HepG2 (cell line): ENCODE measurements around the gene LHB. TPM values are rescaled to one million over a fixed set of nuclear protein-coding genes. Genes with fewer than 3 reads are reported as not detected.

Experiments
- ATAC-seq: fragments of 200-7000 bp; cut with Tn5 transposase; 3 replicates; pipeline ENCODE4 v1.9.1; 2020; ENCODE audit warnings: mild to moderate bottlenecking, moderate library complexity
- BruUV-seq: library from RNA; stranded (reverse); fragments of 400-500 nt; replicated peaks from 2 replicates; lab custom pipeline; 2021; lab: Mats Ljungman, UMichigan
- CTCF ChIA-PET: fragments of 300-600 bp; formaldehyde crosslinking; extraction: SDS; loops from one replicate; lab custom pipeline; 2021; ENCODE audit warnings: low total read pairs, inconsistent platforms, low intra/inter-chr PET ratio; lab: Yijun Ruan, JAX
- POLR2A ChIA-PET: fragments of 350-600 bp; sonication (Branson Sonifier 250); formaldehyde crosslinking; loops from one replicate; lab custom pipeline; 2020; ENCODE audit warnings: antibody characterized with exemption, inconsistent platforms; lab: Yijun Ruan, JAX
- DNase-seq: peaks from one replicate; pipeline ENCODE4 v3.0.0-alpha.2; 2015; ENCODE audit warnings: low spot score
- FAIRE-seq: peaks from 3 replicates; lab custom pipeline; 2011; peaks lifted over from hg19 to GRCh38; lab: Jason Lieb, UNC
- H2AFZ ChIP-seq: one replicate; pipeline ENCODE4 v1.6.1; 2011; ENCODE audit warnings: low read length, inconsistent platforms
- H3K27ac ChIP-seq: fragments of 300-600 bp; 3 replicates; pipeline ENCODE4 v1.8.0; 2011; ENCODE audit warnings: mixed run types, mild to moderate bottlenecking, mixed read lengths, low read length, inconsistent platforms; ENCODE audit not compliant: insufficient read depth; ENCODE audit errors: extremely low read length
- H3K27me3 ChIP-seq, 2 experiments: fragments of 200-600 bp in 1 of 2; 2 replicates in 1 of 2; 3 replicates in 1 of 2; pipeline versions ENCODE4 v1.6.0 to v1.8.0; 2011; ENCODE audit warnings: low read length in 2 of 2, mild to moderate bottlenecking in 2 of 2, moderate library complexity in 2 of 2, inconsistent platforms in 1 of 2; ENCODE audit not compliant: insufficient read depth in 2 of 2, control insufficient read depth in 1 of 2
- H3K36me3 ChIP-seq, 2 experiments: fragments of 200-600 bp in 1 of 2; replicated peaks in 1 of 2; 2 replicates in 1 of 2; 3 replicates in 1 of 2; pipeline versions ENCODE4 v1.5.1 to v1.8.0; 2011; ENCODE audit warnings: low read length in 2 of 2, inconsistent platforms in 1 of 2; ENCODE audit not compliant: insufficient read depth in 2 of 2, control insufficient read depth in 1 of 2
- H3K4me1 ChIP-seq: 2 replicates; pipeline ENCODE4 v1.5.1; 2012; ENCODE audit warnings: low read length, inconsistent platforms; ENCODE audit not compliant: insufficient read depth
- H3K4me2 ChIP-seq: 2 replicates; pipeline ENCODE4 v1.6.0; 2011; ENCODE audit warnings: low read depth, low read length, inconsistent platforms
- H3K4me3 ChIP-seq, 3 experiments: fragments of 200-600 bp in 1 of 3; sonication (generic), shearing (Covaris generic) in 1 of 3; replicated peaks in 1 of 3; 2 replicates each; pipeline ENCODE4 v1.5.1; 2011 to 2016; ENCODE audit warnings: low read length in 3 of 3, inconsistent platforms in 2 of 3, low read depth in 2 of 3, mild to moderate bottlenecking in 2 of 3, control low read depth in 1 of 3, mixed read lengths in 1 of 3; ENCODE audit not compliant: insufficient read depth in 1 of 3
- H3K79me2 ChIP-seq: one replicate; pipeline ENCODE4 v1.6.1; 2011; ENCODE audit warnings: low read length, inconsistent platforms; ENCODE audit not compliant: insufficient read depth
- H3K9ac ChIP-seq: 2 replicates; pipeline ENCODE4 v1.6.0; 2011; ENCODE audit warnings: mild to moderate bottlenecking, low read depth, low read length, inconsistent platforms; ENCODE audit not compliant: insufficient read depth
- H3K9me3 ChIP-seq: 2 replicates; pipeline ENCODE4 v1.5.1; 2012; ENCODE audit warnings: mild to moderate bottlenecking, low read length
- H4K20me1 ChIP-seq: 2 replicates; pipeline ENCODE4 v1.6.0; 2011; ENCODE audit warnings: inconsistent platforms, mild to moderate bottlenecking, low read length, moderate library complexity; ENCODE audit not compliant: insufficient read depth
- CREB3 ChIP-seq: sonication (generic); formaldehyde crosslinking; IDR thresholded peaks from 2 replicates; pipeline ENCODE4 v1.5.0; 2020; ENCODE audit warnings: missing genetic modification reagents
- FOSL2 ChIP-seq: sonication (generic); formaldehyde crosslinking; IDR thresholded peaks from 2 replicates; pipeline ENCODE4 v1.4.0; 2020; ENCODE audit warnings: missing genetic modification reagents
- FOXP4 ChIP-seq: sonication (generic); formaldehyde crosslinking; IDR thresholded peaks from 2 replicates; pipeline ENCODE4 v1.4.0; 2020; ENCODE audit warnings: missing genetic modification reagents
- HNRNPK ChIP-seq: fragments of 200-400 bp; formaldehyde crosslinking; IDR thresholded peaks from 2 replicates; pipeline ENCODE4 v1.6.1; 2018; ENCODE audit warnings: low read length, low read depth, moderate library complexity, mild to moderate bottlenecking; ENCODE audit not compliant: poor library complexity, severe bottlenecking
- MEIS2 ChIP-seq: sonication (generic); formaldehyde crosslinking; IDR thresholded peaks from 2 replicates; pipeline ENCODE4 v1.9.0; 2021; ENCODE audit warnings: mild to moderate bottlenecking, missing genetic modification reagents
- PATZ1 ChIP-seq: sonication (generic); formaldehyde crosslinking; IDR thresholded peaks from 2 replicates; pipeline ENCODE4 v1.4.0; 2020; ENCODE audit warnings: missing genetic modification reagents
- RCOR2 ChIP-seq: IDR thresholded peaks from 2 replicates; pipeline ENCODE4 v1.6.1; 2016; ENCODE audit warnings: missing biosample characterization, missing genetic modification reagents
- SMARCC2 ChIP-seq: fragments of 450-650 bp; IDR thresholded peaks from 2 replicates; pipeline ENCODE4 v1.6.1; 2017; ENCODE audit warnings: antibody characterized with exemption, mild to moderate bottlenecking
- SP1 ChIP-seq, 2 experiments: fragments of 450-650 bp in 1 of 2; sonication (generic) in 1 of 2; formaldehyde crosslinking in 1 of 2; IDR thresholded peaks; 2 replicates each; pipeline versions ENCODE4 v1.4.0 to v1.6.1; 2016 to 2020; ENCODE audit warnings: missing genetic modification reagents in 1 of 2
- ZNF142 ChIP-seq: sonication (generic); formaldehyde crosslinking; IDR thresholded peaks from 2 replicates; pipeline ENCODE4 v1.4.0; 2020; ENCODE audit warnings: missing genetic modification reagents
- ZNF562 ChIP-seq: sonication (generic); formaldehyde crosslinking; IDR thresholded peaks from 2 replicates; pipeline ENCODE4 v1.8.0; 2022; ENCODE audit warnings: missing genetic modification reagents, borderline replicate concordance
- ZNF569 ChIP-seq: sonication (generic); formaldehyde crosslinking; IDR thresholded peaks from 2 replicates; pipeline ENCODE4 v1.5.0; 2020; ENCODE audit warnings: mild to moderate bottlenecking, missing genetic modification reagents, moderate library complexity, borderline replicate concordance
- ZNF781 ChIP-seq: sonication (generic); formaldehyde crosslinking; IDR thresholded peaks from 2 replicates; pipeline ENCODE4 v1.5.1; 2020; ENCODE audit warnings: borderline replicate concordance, mild to moderate bottlenecking, missing genetic modification reagents; ENCODE audit errors: not compliant biosample characterization
- WGBS: methylation state at CpG from one replicate; pipeline ENCODE4 v1.1.6; 2017; ENCODE audit warnings: low lambda C conversion rate; 5-methylcytosine and 5-hydroxymethylcytosine counted together
- in situ Hi-C: cut with HindIII; loops from 2 replicates; pipeline ENCODE4 v1.10.0; 2017; ENCODE audit warnings: low pct_unique_long_range_greater_than_20kb; ENCODE audit not compliant: extremely low pct_ligation_motif_present
- intact Hi-C: fragments of 100-400 bp; cut with micrococcal nuclease; formaldehyde crosslinking; loops from one replicate; pipeline ENCODE4 v1.10.0; 2022; ENCODE audit not compliant: unreplicated experiment
- polyA plus RNA-seq, 8 experiments: library from polyadenylated mRNA; depleted of rRNA in 3 of 8; stranded (reverse) in 7 of 8; unstranded in 1 of 8; fragments of >200 nt; fragmentation: Illumina TruSeq in 4 of 8; extraction: Trizol in 4 of 8; gene quantifications; 2 replicates each; pipeline versions ENCODE4 v1.2.1 to v1.2.3, GENCODE V29; 2011 to 2016; ENCODE audit warnings: low read depth in 4 of 8, missing spikeins in 1 of 8, mixed read lengths in 1 of 8; ENCODE audit not compliant: insufficient read depth in 1 of 8
- total RNA-seq, 5 experiments: library from RNA; depleted of rRNA; stranded (reverse); fragments of >200 nt; fragmentation: Illumina TruSeq; extraction: Trizol; gene quantifications; 2 replicates each; pipeline ENCODE4 v1.2.3, GENCODE V29; 2016; ENCODE audit warnings: low read depth in 1 of 5

The LHB gene
- total and polyA plus RNA-seq, 2 of the 13 experiments (the other 11 are each of a cell fraction or from before 2014, with no cell fraction given), result not detected

- peak overlapping the region; percentile 85 for H3K9ac ChIP-seq
- peaks cover 9 to 23% of the 10 kb centered on the region in 2 experiments; a peak in 4 of 5 replicates for H3K36me3 ChIP-seq
- H3K27me3 ChIP-seq, result no peaks in the 10 kb centered on the region; a peak in 1 of 5 replicates
- peak overlapping the region; percentile 93 for H3K4me2 ChIP-seq
- BruUV-seq, result no TSS peak
- no peak overlapping the region for H3K27ac ChIP-seq
- H3K4me3 ChIP-seq, result peak overlapping the region in 2 of 3 experiments; percentile 93 to 98; a peak in 4 of 6 replicates
- peaks cover 49% of the 10 kb centered on the region for H3K79me2 ChIP-seq
- H4K20me1 ChIP-seq, result no peaks in the 10 kb centered on the region
- POLR2A ChIA-PET, result no interaction called here
- no peaks in the 10 kb centered on the region for H3K9me3 ChIP-seq
- DNase-seq (no peak), FAIRE-seq (no peak), ATAC-seq (no peak)
- CTCF ChIA-PET, result no interaction called here
- in situ Hi-C loops, result no loop called here
- WGBS, result 94% methylated on average over 22 of the region's 22 CpGs
- H3K4me1 ChIP-seq, result peaks cover 35% of the 10 kb centered on the region
- no peak for TF ChIP-seq SMARCC2
- no peak for TF ChIP-seq ZNF562 (CRISPR knock-in tag)
- TF ChIP-seq ZNF142 (CRISPR knock-in tag), result no peak
- TF ChIP-seq ZNF781 (CRISPR knock-in tag), result no peak
- no peak for TF ChIP-seq HNRNPK
- TF ChIP-seq PATZ1, result no peak
- no peak for TF ChIP-seq SP1 (IDR thresholded peaks at IDR 0.05)
- TF ChIP-seq SP1 (CRISPR knock-in tag; IDR thresholded peaks at IDR 0.05), result no peak
- TF ChIP-seq MEIS2 (CRISPR knock-in tag), result no peak
- no peak for TF ChIP-seq FOSL2 (CRISPR knock-in tag)
- TF ChIP-seq FOXP4 (CRISPR knock-in tag), result no peak
- TF ChIP-seq RCOR2 (CRISPR knock-in tag), result no peak
- TF ChIP-seq ZNF569 (CRISPR knock-in tag), result no peak
- TF ChIP-seq CREB3 (CRISPR knock-in tag), result no peak
- TF ChIP-seq, all 625 proteins: peak for 0
- H2AFZ ChIP-seq, result no peak overlapping the region
- intact Hi-C loops, result no loop called here
Observed at GRCh38 chr19:48991011-48991609, 25.8 kb downstream of the LHB start.
